Lung microvascular endothelial cell (primary cell): ENCODE results near the gene PHF19. TPM values are rescaled to one million over a fixed set of nuclear protein-coding genes. Genes with fewer than 3 reads are reported as not detected.

Experiments
- DNase-seq, 2 donors: peaks; one replicate each; pipeline versions ENCODE4 v3.0.0 to v3.0.0-alpha.2; 2010; ENCODE audit warnings: low read depth in 2 of 2
- total RNA-seq: library from RNA; depleted of rRNA; stranded (reverse); fragments of >200 nt; gene quantifications from 2 replicates; pipeline ENCODE4 v1.2.1, GENCODE V29; 2014

PHF19 gene
- total RNA-seq, 1 donor from 2014 or later: 9.3 TPM

GRCh38 chr9:120892748-120893610 lies 16.0 kb upstream of the PHF19 start:
- peak; percentile 95 to 97 for DNase-seq

- no peak for DNase-seq
Observed at GRCh38 chr9:120891884-120892747, 15.1 kb upstream of the PHF19 start.

GRCh38 chr9:120891245-120891883 lies 14.4 kb upstream of the PHF19 start:
- DNase-seq: peak in 1 of 2 donors; percentile 19

- DNase-seq: no peak
Observed at GRCh38 chr9:120890320-120891244, 13.6 kb upstream of the PHF19 start.

- DNase-seq: no peak
Observed at GRCh38 chr9:120889606-120890271, 12.8 kb upstream of the PHF19 start.

- DNase-seq: no peak
Observed at GRCh38 chr9:120888626-120889025, 11.6 kb upstream of the PHF19 start.

- DNase-seq: no peak
Observed at GRCh38 chr9:120886490-120886967, 9.5 kb upstream of the PHF19 start.

GRCh38 chr9:120885958-120886357 lies 9.0 kb upstream of the PHF19 start:
- no peak for DNase-seq

- no peak for DNase-seq
Observed at GRCh38 chr9:120885457-120885856, 8.5 kb upstream of the PHF19 start.

- DNase-seq: no peak
Observed at GRCh38 chr9:120883608-120883996, 6.6 kb upstream of the PHF19 start.

GRCh38 chr9:120882935-120883607 lies 6.1 kb upstream of the PHF19 start:
- DNase-seq: no peak

- no peak for DNase-seq
Observed at GRCh38 chr9:120879446-120879845, 2.5 kb upstream of the PHF19 start.

GRCh38 chr9:120878188-120879130 lies 1.5 kb upstream of the PHF19 start:
- DNase-seq: no peak

- peak; percentile 73 to 82 for DNase-seq
Observed at GRCh38 chr9:120877276-120878034, 467 bp upstream of the PHF19 start.

GRCh38 chr9:120875954-120876841 lies 790 bp downstream of the PHF19 start:
- DNase-seq: peak; percentile 85 to 91

GRCh38 chr9:120875643-120875953 lies 1.4 kb downstream of the PHF19 start:
- DNase-seq: no peak

- no peak for DNase-seq
Observed at GRCh38 chr9:120875195-120875565, 1.8 kb downstream of the PHF19 start.
